NT2/D1 (cell line): Measurements from ENCODE around the gene RABGGTB.
"Not testable (repeated sequence)": the region's sequence is repeated elsewhere in the genome, so short reads cannot be mapped to it uniquely, and the experiment has no call there.

Experiments used
- DNase-seq: peaks from one replicate; pipeline ENCODE4 v3.0.0-alpha.2; 2011; ENCODE audit warnings: low read depth, low spot score
- H3K27me3 ChIP-seq: 2 replicates; pipeline ENCODE4 v1.6.0; 2011; ENCODE audit warnings: mild to moderate bottlenecking; ENCODE audit not compliant: insufficient read length, insufficient read depth
- H3K36me3 ChIP-seq: 2 replicates; pipeline ENCODE4 v1.6.1; 2011; ENCODE audit warnings: mild to moderate bottlenecking, low read length, mixed read lengths; ENCODE audit not compliant: insufficient read depth, insufficient read length
- H3K4me1 ChIP-seq: 2 replicates; pipeline ENCODE4 v1.5.1; 2011; ENCODE audit not compliant: insufficient read depth, insufficient read length
- H3K4me3 ChIP-seq: 2 replicates; pipeline ENCODE4 v1.5.1; 2011; ENCODE audit warnings: low read depth; ENCODE audit not compliant: insufficient read length
- H3K9ac ChIP-seq: 2 replicates; pipeline ENCODE4 v1.6.0; 2011; ENCODE audit warnings: low read depth; ENCODE audit not compliant: insufficient read length
- H3K9me3 ChIP-seq: 2 replicates; pipeline ENCODE4 v1.5.1; 2011; ENCODE audit warnings: mild to moderate bottlenecking, low read length; ENCODE audit not compliant: insufficient read depth
- SUZ12 ChIP-seq: IDR thresholded peaks from 2 replicates; pipeline ENCODE4 v1.6.1; 2011; ENCODE audit not compliant: insufficient read length, insufficient read depth; ENCODE audit errors: extremely low read depth
- YY1 ChIP-seq: IDR thresholded peaks from 2 replicates; pipeline ENCODE4 v1.6.1; 2011; ENCODE audit not compliant: insufficient read length, insufficient read depth
- ZNF274 ChIP-seq: IDR thresholded peaks from 2 replicates; pipeline ENCODE4 v1.6.1; 2011; ENCODE audit warnings: mild to moderate bottlenecking, low read depth, low read length

RABGGTB gene

DNA sequence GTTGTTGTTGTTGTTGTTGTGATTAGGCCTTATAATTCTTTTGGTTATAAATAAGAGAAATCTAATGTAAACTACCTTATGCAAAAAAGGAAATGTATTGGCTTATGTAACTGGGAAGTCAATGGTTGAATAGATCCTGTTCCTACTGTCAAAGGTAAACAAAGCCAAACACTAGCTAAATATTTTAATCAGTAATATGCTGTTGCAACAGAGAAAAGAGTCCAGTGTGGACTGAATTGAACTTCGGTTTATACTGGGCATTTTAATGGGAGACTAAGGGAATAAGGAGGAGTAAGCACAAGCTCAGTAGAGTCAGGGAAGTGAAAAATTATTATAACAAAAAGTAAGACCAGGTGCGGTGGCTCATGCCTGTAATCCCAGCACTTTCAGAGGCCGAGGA lies 26.0 kb downstream of the RABGGTB start:
- Histone ChIP-seq H3K27me3 (no peaks in the 10 kb centered on the region), H3K4me3 (no peak overlapping the region), H3K9ac (no peak overlapping the region), H3K9me3 (no peaks in the 10 kb centered on the region), H3K4me1 (no peaks in the 10 kb centered on the region), H3K36me3 (no peaks in the 10 kb centered on the region)
- TF ChIP-seq SUZ12 (no peak), YY1 (no peak), ZNF274 (no peak)
- DNase-seq, result no peak

- H3K36me3 ChIP-seq, H3K9me3 ChIP-seq, H3K27me3 ChIP-seq, H3K4me3 ChIP-seq, DNase-seq, H3K4me1 ChIP-seq, H3K9ac ChIP-seq: not testable (repeated sequence)
Observed at GRCh38 chr1:75823596-75823995, 37.5 kb downstream of the RABGGTB start.

- Histone ChIP-seq H3K36me3 (no peaks in the 10 kb centered on the region), H3K4me3 (no peak overlapping the region), H3K27me3 (no peaks in the 10 kb centered on the region), H3K9me3 (no peaks in the 10 kb centered on the region), H3K9ac (no peak overlapping the region), H3K4me1 (no peaks in the 10 kb centered on the region)
- TF ChIP-seq YY1 (no peak), SUZ12 (no peak), ZNF274 (no peak)
- DNase-seq, result no peak
Observed at GRCh38 chr1:75836528-75837100, 50.6 kb downstream of the RABGGTB start.

DNA sequence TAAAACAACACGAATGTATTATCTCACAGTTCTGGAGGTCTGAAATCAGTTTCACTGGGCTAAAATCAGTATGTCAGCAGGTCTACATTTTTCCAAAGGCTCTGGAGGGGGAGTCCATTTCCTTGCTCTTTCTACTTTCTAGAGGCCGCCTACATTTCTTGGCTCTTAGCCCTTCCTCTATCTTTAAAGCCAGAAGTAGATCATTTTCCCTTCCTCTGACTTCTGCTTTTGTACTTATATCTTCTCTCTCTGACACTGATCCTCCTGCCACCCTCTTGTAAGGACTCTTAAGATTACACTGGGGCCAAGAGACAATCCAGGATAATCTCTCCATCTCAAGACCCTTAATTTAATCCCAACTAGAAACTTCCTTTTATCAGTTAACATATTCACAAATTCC lies 52.0 kb downstream of the RABGGTB start:
- H3K9ac ChIP-seq, result no peak overlapping the region
- DNase-seq, result no peak
- TF ChIP-seq SUZ12 (no peak), ZNF274 (no peak), YY1 (no peak)
- H3K9me3 ChIP-seq, result no peaks in the 10 kb centered on the region
- H3K36me3 ChIP-seq, result no peaks in the 10 kb centered on the region
- H3K4me1 ChIP-seq, result no peaks in the 10 kb centered on the region
- H3K4me3 ChIP-seq, result no peak overlapping the region
- no peaks in the 10 kb centered on the region for H3K27me3 ChIP-seq

GRCh38 chr1:75841421-75841820 lies 55.4 kb downstream of the RABGGTB start:
- no peaks in the 10 kb centered on the region for H3K4me1 ChIP-seq
- no peaks in the 10 kb centered on the region for H3K27me3 ChIP-seq
- no peak for TF ChIP-seq ZNF274
- no peak for TF ChIP-seq YY1
- no peak for TF ChIP-seq SUZ12
- H3K9ac ChIP-seq, result no peak overlapping the region
- H3K9me3 ChIP-seq, result no peaks in the 10 kb centered on the region
- no peaks in the 10 kb centered on the region for H3K36me3 ChIP-seq
- no peak overlapping the region for H3K4me3 ChIP-seq
- DNase-seq, result no peak
